Measurements from ENCODE around the gene UTY. TPM values are rescaled to one million over a fixed set of nuclear protein-coding genes. Genes with fewer than 3 reads are reported as not detected.

UTY gene
- total and polyA plus RNA-seq, 2 donors (not counting 3 experiments of a cell fraction or from before 2014, with no cell fraction given), result 4.8 to 17.9 TPM

DNA sequence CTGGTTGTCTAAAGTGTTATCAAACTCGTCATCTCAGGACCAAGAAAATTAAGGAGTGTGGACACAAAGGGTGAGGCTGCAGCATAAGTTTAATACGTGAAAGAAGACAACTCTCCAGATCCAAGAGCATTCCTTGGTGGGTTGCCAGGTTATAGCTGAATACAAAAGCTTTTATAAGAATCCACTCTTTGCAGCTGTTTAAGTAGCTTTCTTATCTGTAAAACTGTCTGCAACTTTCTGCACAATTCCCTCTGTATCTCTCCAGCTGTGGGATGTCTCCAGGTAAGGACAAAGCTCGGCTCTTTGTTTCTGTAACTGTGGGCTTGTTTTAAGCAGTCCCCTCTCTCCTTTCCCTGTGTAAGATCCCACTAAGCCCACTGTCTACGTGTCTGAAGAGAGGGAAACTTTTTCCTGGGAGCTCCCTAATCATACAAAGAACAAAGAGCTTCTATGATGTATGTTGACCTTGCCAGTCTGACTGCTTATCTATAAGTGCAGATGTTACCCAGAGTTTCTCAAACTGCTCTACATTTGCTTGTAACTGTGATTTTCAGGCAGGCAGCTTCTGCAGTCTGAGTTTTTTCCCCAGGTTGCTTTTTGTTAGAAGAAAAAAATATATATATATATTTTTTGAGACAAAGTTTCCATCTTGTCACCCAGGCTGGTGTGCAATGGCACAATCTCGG is 268.7 kb downstream of the UTY start:
- no peak overlapping the region for H3K9ac ChIP-seq (replicated peaks; ENCODE audit: extremely low read depth, insufficient read depth, low read length)
- intact Hi-C loops (cut with micrococcal nuclease), result no loop called here
- H3K4me1 ChIP-seq (ENCODE audit: control insufficient read depth, extremely low read depth, insufficient read depth, low read length), result no peaks in the 10 kb centered on the region
- no peaks in the 10 kb centered on the region for H4K20me1 ChIP-seq (replicated peaks; ENCODE audit: control insufficient read depth, extremely low read depth, insufficient read depth, low read length)
- H3K9me1 ChIP-seq (replicated peaks; ENCODE audit: control insufficient read depth, extremely low read depth, insufficient read depth, low read length), result no peaks in the 10 kb centered on the region
- H3K4me2 ChIP-seq (ENCODE audit: insufficient read depth, low read length), result no peak overlapping the region
- POLR2A ChIA-PET, result no interaction called here
- H3K36me3 ChIP-seq (ENCODE audit: control insufficient read depth in 2 of 2, extremely low read depth in 1 of 2, insufficient read depth in 2 of 2, low read length in 2 of 2), result no peaks in the 10 kb centered on the region
- DNase-seq (ENCODE audit: low read depth, low spot score) (no peak), FAIRE-seq (no peak)
- CTCF ChIA-PET, result interaction anchor here (1.3 kb wide), 1 partner anchor 9 kb away, joined by 3 read pairs; no protein-coding TSS in a partner anchor
- no TSS peak for BruUV-seq (replicated peaks)
- no peak overlapping the region for H3K4me3 ChIP-seq (replicated peaks in 1 of 3; ENCODE audit: insufficient read depth in 1 of 3, low read depth in 1 of 3, low read length in 3 of 3)
- dilution Hi-C loops (cut with MboI; ENCODE audit: extremely low pct_ligation_motif_present, low sequenced_read_pairs), result no loop called here
- no peaks in the 10 kb centered on the region for H3K27me3 ChIP-seq (ENCODE audit: control insufficient read depth in 2 of 2, insufficient read depth in 2 of 2, low read length in 2 of 2)
- no peaks in the 10 kb centered on the region for H3K79me2 ChIP-seq (ENCODE audit: control insufficient read depth, insufficient read depth, low read length)
- no peak overlapping the region for H3K27ac ChIP-seq (ENCODE audit: insufficient read depth, low read depth, low read length)
- TF ChIP-seq POLR2AphosphoS5 (IDR thresholded peaks at IDR 0.05; ENCODE audit: insufficient read depth, low read depth, low read length) (no peak), EZH2 (IDR thresholded peaks at IDR 0.05; ENCODE audit: borderline replicate concordance, low read depth, low read length, severe bottlenecking) (no peak), POLR2A (IDR thresholded peaks at IDR 0.05; ENCODE audit: low read depth, low read length) (no peak), JUN (IDR thresholded peaks at IDR 0.05; ENCODE audit: borderline replicate concordance, insufficient read depth, insufficient read length, low read depth) (no peak), MYC (IDR thresholded peaks at IDR 0.05; ENCODE audit: low read depth, low read length) (no peak), MAX (IDR thresholded peaks at IDR 0.05; ENCODE audit: insufficient read depth, insufficient read length) (no peak), FOS (IDR thresholded peaks at IDR 0.05; ENCODE audit: borderline replicate concordance, insufficient read depth, low read length) (no peak), GATA2 (IDR thresholded peaks at IDR 0.05; ENCODE audit: insufficient read depth, insufficient read length, low read depth, low read length) (no peak)
- TF ChIP-seq, protein P1, sequence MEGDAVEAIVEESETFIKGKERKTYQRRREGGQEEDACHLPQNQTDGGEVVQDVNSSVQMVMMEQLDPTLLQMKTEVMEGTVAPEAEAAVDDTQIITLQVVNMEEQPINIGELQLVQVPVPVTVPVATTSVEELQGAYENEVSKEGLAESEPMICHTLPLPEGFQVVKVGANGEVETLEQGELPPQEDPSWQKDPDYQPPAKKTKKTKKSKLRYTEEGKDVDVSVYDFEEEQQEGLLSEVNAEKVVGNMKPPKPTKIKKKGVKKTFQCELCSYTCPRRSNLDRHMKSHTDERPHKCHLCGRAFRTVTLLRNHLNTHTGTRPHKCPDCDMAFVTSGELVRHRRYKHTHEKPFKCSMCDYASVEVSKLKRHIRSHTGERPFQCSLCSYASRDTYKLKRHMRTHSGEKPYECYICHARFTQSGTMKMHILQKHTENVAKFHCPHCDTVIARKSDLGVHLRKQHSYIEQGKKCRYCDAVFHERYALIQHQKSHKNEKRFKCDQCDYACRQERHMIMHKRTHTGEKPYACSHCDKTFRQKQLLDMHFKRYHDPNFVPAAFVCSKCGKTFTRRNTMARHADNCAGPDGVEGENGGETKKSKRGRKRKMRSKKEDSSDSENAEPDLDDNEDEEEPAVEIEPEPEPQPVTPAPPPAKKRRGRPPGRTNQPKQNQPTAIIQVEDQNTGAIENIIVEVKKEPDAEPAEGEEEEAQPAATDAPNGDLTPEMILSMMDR (IDR thresholded peaks at IDR 0.05; ENCODE audit: extremely low read depth in 1 of 2, insufficient read depth in 1 of 2, low read depth in 1 of 2, low read length in 2 of 2), result no peak
- H3K9me3 ChIP-seq (replicated peaks; ENCODE audit: control insufficient read depth, insufficient read depth, low read length), result no peaks in the 10 kb centered on the region
- no peak overlapping the region for H2AFZ ChIP-seq (ENCODE audit: low read depth, low read length)
